SK-N-SH treated with all-trans-retinoic acid at 6 μM for 48 hours (cell line): ENCODE measurements around the gene TMEM176B.
A peak's percentile ranks its signal among the peaks of the same experiment; 100 is the strongest.

Source experiments
- ATAC-seq: fragments of 200-7000 bp; cut with Tn5 transposase; 3 replicates; pipeline ENCODE4 v1.9.1; 2020; ENCODE audit warnings: mild to moderate bottlenecking, moderate library complexity
- ARNTL ChIP-seq: fragments of 450-650 bp; formaldehyde crosslinking; IDR thresholded peaks from 2 replicates; pipeline ENCODE4 v1.5.0; 2020; ENCODE audit warnings: low read depth, mild to moderate bottlenecking, moderate library complexity, borderline replicate concordance
- BACH2 ChIP-seq: fragments of 250-450 bp; sonication (Bioruptor Pico); IDR thresholded peaks from 2 replicates; pipeline ENCODE4 v1.9.0; 2021; ENCODE audit warnings: mild to moderate bottlenecking, borderline replicate concordance
- CREB5 ChIP-seq: fragments of 250-450 bp; sonication (Bioruptor Pico); IDR thresholded peaks from 2 replicates; pipeline ENCODE4 v1.5.1; 2020; ENCODE audit warnings: low read depth, mild to moderate bottlenecking, moderate library complexity
- CSRNP3 ChIP-seq: fragments of 250-450 bp; sonication (Bioruptor Pico); IDR thresholded peaks from 2 replicates; pipeline ENCODE4 v1.5.1; 2021; ENCODE audit warnings: mild to moderate bottlenecking, moderate library complexity
- ESRRG ChIP-seq: fragments of 250-450 bp; sonication (Bioruptor Pico); IDR thresholded peaks from 2 replicates; pipeline ENCODE4 v1.6.1; 2021; ENCODE audit warnings: mild to moderate bottlenecking
- GLIS3 ChIP-seq: fragments of 250-450 bp; sonication (Bioruptor Pico); IDR thresholded peaks from 2 replicates; pipeline ENCODE4 v1.5.0; 2020; ENCODE audit warnings: mild to moderate bottlenecking, moderate library complexity
- ISL1 ChIP-seq: fragments of 250-450 bp; sonication (Bioruptor Pico); IDR thresholded peaks from 2 replicates; pipeline ENCODE4 v2.1.2; 2022; ENCODE audit warnings: mild to moderate bottlenecking, moderate library complexity
- OSR1 ChIP-seq: fragments of 250-450 bp; sonication (Bioruptor Pico); IDR thresholded peaks from 2 replicates; pipeline ENCODE4 v1.8.0; 2022; ENCODE audit warnings: moderate library complexity, mild to moderate bottlenecking, inconsistent platforms
- PATZ1 ChIP-seq: fragments of 250-450 bp; sonication (Bioruptor Pico); IDR thresholded peaks from 2 replicates; pipeline ENCODE4 v1.8.0; 2020; ENCODE audit warnings: mild to moderate bottlenecking, moderate library complexity, borderline replicate concordance
- PPARA ChIP-seq: fragments of 250-450 bp; sonication (Bioruptor Pico); IDR thresholded peaks from 2 replicates; pipeline ENCODE4 v1.5.0; 2020; ENCODE audit warnings: mild to moderate bottlenecking, borderline replicate concordance
- RARB ChIP-seq: fragments of 250-450 bp; sonication (Bioruptor Pico); IDR thresholded peaks from 2 replicates; pipeline ENCODE4 v1.8.0; 2021; ENCODE audit warnings: mild to moderate bottlenecking, moderate library complexity
- SNAI2 ChIP-seq: fragments of 250-450 bp; sonication (Bioruptor Pico); IDR thresholded peaks from 2 replicates; pipeline ENCODE4 v1.5.0; 2020; ENCODE audit warnings: mild to moderate bottlenecking, moderate library complexity
- TCF4 ChIP-seq: fragments of 250-450 bp; sonication (Bioruptor Pico); IDR thresholded peaks from 2 replicates; pipeline ENCODE4 v1.8.0; 2021; ENCODE audit warnings: mild to moderate bottlenecking, moderate library complexity, borderline replicate concordance
- TOX ChIP-seq: fragments of 250-450 bp; sonication (Bioruptor Pico); IDR thresholded peaks from 2 replicates; pipeline ENCODE4 v1.8.0; 2021; ENCODE audit warnings: mild to moderate bottlenecking, moderate library complexity, borderline replicate concordance
- ZC3H10 ChIP-seq: fragments of 250-450 bp; sonication (Bioruptor Pico); IDR thresholded peaks from 2 replicates; pipeline ENCODE4 v1.5.1; 2021; ENCODE audit warnings: mild to moderate bottlenecking, moderate library complexity
- ZFP3 ChIP-seq: fragments of 250-450 bp; sonication (Bioruptor Pico); IDR thresholded peaks from 2 replicates; pipeline ENCODE4 v1.5.0; 2020; ENCODE audit warnings: mild to moderate bottlenecking, moderate library complexity
- ZFP30 ChIP-seq: fragments of 450-650 bp; formaldehyde crosslinking; IDR thresholded peaks from 2 replicates; pipeline ENCODE4 v1.5.0; 2022; ENCODE audit warnings: mild to moderate bottlenecking, moderate library complexity
- ZNF565 ChIP-seq: fragments of 450-650 bp; formaldehyde crosslinking; conservative IDR thresholded peaks from 2 replicates; pipeline ENCODE4 v1.5.0; 2020; ENCODE audit warnings: low read depth, mild to moderate bottlenecking, moderate library complexity
- ZNF70 ChIP-seq: fragments of 450-650 bp; formaldehyde crosslinking; IDR thresholded peaks from 2 replicates; pipeline ENCODE4 v1.5.0; 2020; ENCODE audit warnings: mild to moderate bottlenecking, moderate library complexity
- ZNF8 ChIP-seq: fragments of 450-650 bp; formaldehyde crosslinking; IDR thresholded peaks from 2 replicates; pipeline ENCODE4 v1.5.0; 2020; ENCODE audit warnings: mild to moderate bottlenecking, moderate library complexity
- TF ChIP-seq, protein P1 (sequence below): fragments of 250-450 bp; sonication (Bioruptor Pico); IDR thresholded peaks from 2 replicates; pipeline ENCODE4 v1.5.0; 2020; ENCODE audit warnings: mild to moderate bottlenecking, moderate library complexity

Gene TMEM176B

DNA sequence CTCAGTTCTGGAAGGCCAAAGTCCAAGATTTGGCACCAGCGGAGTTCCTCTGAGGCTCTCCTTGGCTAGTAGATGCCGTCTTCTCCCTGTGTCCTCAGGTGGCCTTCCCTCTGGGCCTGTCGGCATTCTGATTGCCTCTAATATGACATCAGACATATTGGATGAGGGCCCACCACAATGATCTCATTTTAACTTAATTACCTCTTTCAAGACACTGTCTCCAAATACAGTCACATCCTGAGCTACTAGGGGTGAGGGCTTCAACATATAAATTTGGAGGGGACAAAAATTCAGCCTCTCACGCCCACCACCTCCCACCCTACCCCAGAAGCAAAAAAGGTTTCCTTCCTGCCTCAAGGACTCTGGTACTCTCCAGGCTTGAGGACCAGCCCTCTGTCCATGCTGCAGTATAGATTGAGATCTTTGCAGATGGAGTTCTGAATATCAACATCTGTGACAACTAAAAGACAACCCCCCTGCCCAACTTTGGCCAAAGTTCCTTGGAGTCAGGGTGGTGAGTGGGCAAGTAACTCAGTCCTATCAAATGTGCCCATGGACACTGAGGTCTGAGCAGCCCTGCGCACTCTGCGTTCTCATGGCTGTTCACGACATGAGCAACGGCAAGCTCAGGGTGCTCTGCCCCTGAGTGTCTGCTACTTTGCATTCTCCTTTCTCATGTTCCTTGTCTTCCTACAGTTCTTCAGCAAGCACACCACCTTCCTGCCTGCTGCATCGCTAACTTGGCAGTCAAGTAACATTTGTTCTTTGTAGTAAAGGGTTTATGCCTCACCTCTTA, 11.5 kb downstream of the TMEM176B start (continued):
- TF ChIP-seq CSRNP3 (CRISPR knock-in tag) (no peak), ZFP30 (0 out of 2 replicates have a peak, but pooled peaks have one; percentile 24), CREB5 (peak; percentile 98), ISL1 (peak; percentile 72), ZNF8 (CRISPR knock-in tag) (peak; percentile 47; the same call in 1 of the 2 replicates), ARNTL (CRISPR knock-in tag) (no peak), SNAI2 (CRISPR knock-in tag) (peak; percentile 95)
- TF ChIP-seq, protein P1, sequence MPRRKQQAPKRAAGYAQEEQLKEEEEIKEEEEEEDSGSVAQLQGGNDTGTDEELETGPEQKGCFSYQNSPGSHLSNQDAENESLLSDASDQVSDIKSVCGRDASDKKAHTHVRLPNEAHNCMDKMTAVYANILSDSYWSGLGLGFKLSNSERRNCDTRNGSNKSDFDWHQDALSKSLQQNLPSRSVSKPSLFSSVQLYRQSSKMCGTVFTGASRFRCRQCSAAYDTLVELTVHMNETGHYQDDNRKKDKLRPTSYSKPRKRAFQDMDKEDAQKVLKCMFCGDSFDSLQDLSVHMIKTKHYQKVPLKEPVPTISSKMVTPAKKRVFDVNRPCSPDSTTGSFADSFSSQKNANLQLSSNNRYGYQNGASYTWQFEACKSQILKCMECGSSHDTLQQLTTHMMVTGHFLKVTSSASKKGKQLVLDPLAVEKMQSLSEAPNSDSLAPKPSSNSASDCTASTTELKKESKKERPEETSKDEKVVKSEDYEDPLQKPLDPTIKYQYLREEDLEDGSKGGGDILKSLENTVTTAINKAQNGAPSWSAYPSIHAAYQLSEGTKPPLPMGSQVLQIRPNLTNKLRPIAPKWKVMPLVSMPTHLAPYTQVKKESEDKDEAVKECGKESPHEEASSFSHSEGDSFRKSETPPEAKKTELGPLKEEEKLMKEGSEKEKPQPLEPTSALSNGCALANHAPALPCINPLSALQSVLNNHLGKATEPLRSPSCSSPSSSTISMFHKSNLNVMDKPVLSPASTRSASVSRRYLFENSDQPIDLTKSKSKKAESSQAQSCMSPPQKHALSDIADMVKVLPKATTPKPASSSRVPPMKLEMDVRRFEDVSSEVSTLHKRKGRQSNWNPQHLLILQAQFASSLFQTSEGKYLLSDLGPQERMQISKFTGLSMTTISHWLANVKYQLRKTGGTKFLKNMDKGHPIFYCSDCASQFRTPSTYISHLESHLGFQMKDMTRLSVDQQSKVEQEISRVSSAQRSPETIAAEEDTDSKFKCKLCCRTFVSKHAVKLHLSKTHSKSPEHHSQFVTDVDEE (CRISPR knock-in tag), result peak; percentile 88

GRCh38 chr7:150787321-150788281, 12.6 kb downstream of the TMEM176B start:
- ATAC-seq, result peak; percentile 67
- 0 out of 2 replicates have a peak, but pooled peaks have one; percentile 43 for TF ChIP-seq SNAI2 (CRISPR knock-in tag)
- TF ChIP-seq OSR1, result no peak
- no peak for TF ChIP-seq TOX (CRISPR knock-in tag)
- TF ChIP-seq CSRNP3 (CRISPR knock-in tag), result no peak
- TF ChIP-seq ISL1, result peak; percentile 50; the same call in 1 of the 2 replicates
- no peak for TF ChIP-seq RARB (CRISPR knock-in tag)
- TF ChIP-seq CREB5, result peak; percentile 7; the same call in 1 of the 2 replicates
- peak; percentile 81; the same call in 1 of the 2 replicates for TF ChIP-seq ZNF565
- no peak for TF ChIP-seq PATZ1 (CRISPR knock-in tag)
- no peak for TF ChIP-seq PPARA (CRISPR knock-in tag)
- no peak; the same call in 1 of the 2 replicates for TF ChIP-seq GLIS3 (CRISPR knock-in tag)
- TF ChIP-seq BACH2 (CRISPR knock-in tag), result no peak
- TF ChIP-seq ARNTL (CRISPR knock-in tag), result no peak
- peak; percentile 81 for TF ChIP-seq ZNF70 (CRISPR knock-in tag)
- TF ChIP-seq ZNF8 (CRISPR knock-in tag), result peak; percentile 6
- TF ChIP-seq, protein P1 (CRISPR knock-in tag), result peak; percentile 80; the same call in 1 of the 2 replicates
- TF ChIP-seq ESRRG (CRISPR knock-in tag), result peak; percentile 26; the same call in 1 of the 2 replicates
- TF ChIP-seq ZFP3 (CRISPR knock-in tag), result 0 out of 2 replicates have a peak, but pooled peaks have one; percentile 67
- 0 out of 2 replicates have a peak, but pooled peaks have one; percentile 31 for TF ChIP-seq ZFP30
- TF ChIP-seq TCF4 (CRISPR knock-in tag), result peak; percentile 80
- no peak for TF ChIP-seq ZC3H10 (CRISPR knock-in tag)
